HepG2 (cell line): Measurements from ENCODE around the gene DNPH1. TPM values are rescaled to one million over a fixed set of nuclear protein-coding genes. Genes with fewer than 3 reads are reported as not detected.

Source experiments
- EHMT2 ChIP-seq: fragments of 200-600 bp; sonication (generic); IDR thresholded peaks from 2 replicates; pipeline ENCODE4 v1.7.0; 2017; ENCODE audit warnings: antibody characterized with exemption, low read depth, low read length, borderline replicate concordance
- MTA3 ChIP-seq: sonication (generic); formaldehyde crosslinking; IDR thresholded peaks from 2 replicates; pipeline ENCODE4 v1.4.0; 2020; ENCODE audit warnings: missing genetic modification reagents
- POLR2G ChIP-seq: fragments of 200-400 bp; formaldehyde crosslinking; IDR thresholded peaks from 2 replicates; pipeline ENCODE4 v1.6.1; 2018; ENCODE audit warnings: mild to moderate bottlenecking, low read depth, low read length, moderate library complexity
- RBFOX2 ChIP-seq: fragments of 200-400 bp; formaldehyde crosslinking; IDR thresholded peaks from 2 replicates; pipeline ENCODE4 v1.6.1; 2017; ENCODE audit warnings: low read depth, mild to moderate bottlenecking, low read length
- SPEN ChIP-seq: sonication (generic); formaldehyde crosslinking; IDR thresholded peaks from 2 replicates; pipeline ENCODE4 v1.5.1; 2020; ENCODE audit warnings: low read depth, mild to moderate bottlenecking, missing genetic modification reagents
- ZEB1 ChIP-seq: IDR thresholded peaks from 2 replicates; pipeline ENCODE4 v1.6.1; 2012; ENCODE audit warnings: mild to moderate bottlenecking, low read depth, inconsistent platforms; ENCODE audit not compliant: insufficient replicate concordance
- ZFYVE20 ChIP-seq: sonication (generic); formaldehyde crosslinking; IDR thresholded peaks from 2 replicates; pipeline ENCODE4 v1.8.0; 2023; ENCODE audit warnings: low read depth, mild to moderate bottlenecking, moderate library complexity, missing genetic modification reagents, borderline replicate concordance
- ZKSCAN1 ChIP-seq: fragments of 150-350 bp; IDR thresholded peaks from 2 replicates; pipeline ENCODE4 v1.6.1; 2014; ENCODE audit warnings: low read length
- ZNF510 ChIP-seq: sonication (generic); formaldehyde crosslinking; IDR thresholded peaks from 2 replicates; pipeline ENCODE4 v1.4.0; 2020; ENCODE audit warnings: low read depth, mild to moderate bottlenecking, missing genetic modification reagents
- ZNF761 ChIP-seq: sonication (generic); formaldehyde crosslinking; conservative IDR thresholded peaks from 2 replicates; pipeline ENCODE4 v1.4.0; 2020; ENCODE audit warnings: mild to moderate bottlenecking, missing genetic modification reagents
- ZNF841 ChIP-seq: sonication (generic); formaldehyde crosslinking; IDR thresholded peaks from 2 replicates; pipeline ENCODE4 v1.8.1; 2023; ENCODE audit warnings: missing genetic modification reagents, borderline replicate concordance
- polyA plus RNA-seq, 8 experiments: library from polyadenylated mRNA; depleted of rRNA in 3 of 8; stranded (reverse) in 7 of 8; unstranded in 1 of 8; fragments of >200 nt; fragmentation: Illumina TruSeq in 4 of 8; extraction: Trizol in 4 of 8; gene quantifications; 2 replicates each; pipeline versions ENCODE4 v1.2.1 to v1.2.3, GENCODE V29; 2011 to 2016; ENCODE audit warnings: low read depth in 4 of 8, missing spikeins in 1 of 8, mixed read lengths in 1 of 8; ENCODE audit not compliant: insufficient read depth in 1 of 8
- total RNA-seq, 5 experiments: library from RNA; depleted of rRNA; stranded (reverse); fragments of >200 nt; fragmentation: Illumina TruSeq; extraction: Trizol; gene quantifications; 2 replicates each; pipeline ENCODE4 v1.2.3, GENCODE V29; 2016; ENCODE audit warnings: low read depth in 1 of 5
- TF ChIP-seq, protein P1 (sequence below): sonication (generic); formaldehyde crosslinking; conservative IDR thresholded peaks from 2 replicates; pipeline ENCODE4 v1.4.0; 2020; ENCODE audit warnings: missing genetic modification reagents
- TF ChIP-seq, protein P2 (sequence below): sonication (generic); formaldehyde crosslinking; IDR thresholded peaks from 2 replicates; pipeline ENCODE4 v1.4.0; 2020; ENCODE audit warnings: missing genetic modification reagents
- TF ChIP-seq, protein P3 (sequence below): IDR thresholded peaks from 2 replicates; pipeline ENCODE4 v1.6.1; 2016; ENCODE audit warnings: missing compliant biosample characterization, missing genetic modification reagents, borderline replicate concordance
- TF ChIP-seq, protein P4 (sequence below): sonication (generic); formaldehyde crosslinking; IDR thresholded peaks from 2 replicates; pipeline ENCODE4 v1.4.0; 2020; ENCODE audit warnings: mild to moderate bottlenecking, missing genetic modification reagents
- TF ChIP-seq, protein P5 (sequence below): IDR thresholded peaks from 2 replicates; pipeline ENCODE4 v1.4.0; 2020; ENCODE audit warnings: mild to moderate bottlenecking, missing genetic modification reagents
- TF ChIP-seq, protein P6 (sequence below): sonication (generic); formaldehyde crosslinking; IDR thresholded peaks from 2 replicates; pipeline ENCODE4 v1.9.0; 2021; ENCODE audit warnings: missing genetic modification reagents, borderline replicate concordance

The DNPH1 gene
- total and polyA plus RNA-seq, 2 of the 13 experiments (the other 11 are each of a cell fraction or from before 2014, with no cell fraction given) = 56.5 to 75.1 TPM

DNA sequence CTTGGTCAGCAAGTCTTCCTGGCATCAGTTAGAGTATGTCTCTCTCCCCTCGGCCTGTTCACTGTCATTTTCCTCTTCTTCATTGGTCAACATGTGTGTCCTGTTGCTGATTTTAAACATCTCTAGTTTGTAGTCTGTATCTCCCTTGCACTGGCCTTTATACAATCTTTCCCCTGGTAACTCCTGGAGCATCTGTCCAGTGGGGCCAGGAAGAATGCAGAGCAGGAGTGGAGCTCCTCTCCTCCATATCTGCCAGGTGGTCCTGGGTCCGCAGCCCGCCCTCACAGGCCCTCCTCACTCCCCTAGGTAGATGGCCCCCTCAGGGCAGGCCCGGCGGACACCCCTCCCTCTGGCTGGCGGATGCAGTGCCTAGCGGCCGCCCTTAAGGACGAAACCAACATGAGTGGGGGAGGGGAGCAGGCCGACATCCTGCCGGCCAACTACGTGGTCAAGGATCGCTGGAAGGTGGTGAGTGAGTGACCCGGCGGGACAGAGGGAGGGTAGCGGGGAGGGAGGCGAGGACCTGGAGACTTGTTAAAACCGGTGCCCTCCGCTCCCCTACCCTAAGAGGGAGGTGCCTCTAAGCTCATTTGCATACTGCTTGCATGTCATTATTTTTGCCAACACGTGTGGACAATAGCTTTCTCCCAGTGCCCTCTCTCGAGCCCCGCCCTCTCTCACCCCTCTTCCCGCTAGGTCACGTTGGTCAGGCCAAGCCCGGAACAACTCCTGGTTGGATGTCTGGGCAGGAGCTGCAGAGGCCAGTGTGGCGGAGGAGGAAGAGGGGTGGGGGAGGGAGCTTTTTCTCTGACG is 17.2 kb upstream of the DNPH1 start (continued):
- TF ChIP-seq, protein P1, sequence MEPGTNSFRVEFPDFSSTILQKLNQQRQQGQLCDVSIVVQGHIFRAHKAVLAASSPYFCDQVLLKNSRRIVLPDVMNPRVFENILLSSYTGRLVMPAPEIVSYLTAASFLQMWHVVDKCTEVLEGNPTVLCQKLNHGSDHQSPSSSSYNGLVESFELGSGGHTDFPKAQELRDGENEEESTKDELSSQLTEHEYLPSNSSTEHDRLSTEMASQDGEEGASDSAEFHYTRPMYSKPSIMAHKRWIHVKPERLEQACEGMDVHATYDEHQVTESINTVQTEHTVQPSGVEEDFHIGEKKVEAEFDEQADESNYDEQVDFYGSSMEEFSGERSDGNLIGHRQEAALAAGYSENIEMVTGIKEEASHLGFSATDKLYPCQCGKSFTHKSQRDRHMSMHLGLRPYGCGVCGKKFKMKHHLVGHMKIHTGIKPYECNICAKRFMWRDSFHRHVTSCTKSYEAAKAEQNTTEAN = no peak
- TF ChIP-seq ZFYVE20 (CRISPR knock-in tag) (no peak), ZNF761 (CRISPR knock-in tag) (no peak), SPEN (CRISPR knock-in tag) (no peak), POLR2G (peak; percentile 50), ZEB1 (no peak), ZKSCAN1 (no peak), RBFOX2 (no peak), ZNF841 (CRISPR knock-in tag) (no peak), ZNF510 (CRISPR knock-in tag) (no peak), EHMT2 (no peak), MTA3 (no peak)
- TF ChIP-seq, protein P2, sequence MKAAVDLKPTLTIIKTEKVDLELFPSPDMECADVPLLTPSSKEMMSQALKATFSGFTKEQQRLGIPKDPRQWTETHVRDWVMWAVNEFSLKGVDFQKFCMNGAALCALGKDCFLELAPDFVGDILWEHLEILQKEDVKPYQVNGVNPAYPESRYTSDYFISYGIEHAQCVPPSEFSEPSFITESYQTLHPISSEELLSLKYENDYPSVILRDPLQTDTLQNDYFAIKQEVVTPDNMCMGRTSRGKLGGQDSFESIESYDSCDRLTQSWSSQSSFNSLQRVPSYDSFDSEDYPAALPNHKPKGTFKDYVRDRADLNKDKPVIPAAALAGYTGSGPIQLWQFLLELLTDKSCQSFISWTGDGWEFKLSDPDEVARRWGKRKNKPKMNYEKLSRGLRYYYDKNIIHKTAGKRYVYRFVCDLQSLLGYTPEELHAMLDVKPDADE (CRISPR knock-in tag) = no peak
- TF ChIP-seq, protein P3, sequence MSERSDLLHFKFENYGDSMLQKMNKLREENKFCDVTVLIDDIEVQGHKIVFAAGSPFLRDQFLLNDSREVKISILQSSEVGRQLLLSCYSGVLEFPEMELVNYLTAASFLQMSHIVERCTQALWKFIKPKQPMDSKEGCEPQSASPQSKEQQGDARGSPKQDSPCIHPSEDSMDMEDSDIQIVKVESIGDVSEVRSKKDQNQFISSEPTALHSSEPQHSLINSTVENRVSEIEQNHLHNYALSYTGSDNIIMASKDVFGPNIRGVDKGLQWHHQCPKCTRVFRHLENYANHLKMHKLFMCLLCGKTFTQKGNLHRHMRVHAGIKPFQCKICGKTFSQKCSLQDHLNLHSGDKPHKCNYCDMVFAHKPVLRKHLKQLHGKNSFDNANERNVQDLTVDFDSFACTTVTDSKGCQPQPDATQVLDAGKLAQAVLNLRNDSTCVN (CRISPR knock-in tag) = no peak
- TF ChIP-seq, protein P4, sequence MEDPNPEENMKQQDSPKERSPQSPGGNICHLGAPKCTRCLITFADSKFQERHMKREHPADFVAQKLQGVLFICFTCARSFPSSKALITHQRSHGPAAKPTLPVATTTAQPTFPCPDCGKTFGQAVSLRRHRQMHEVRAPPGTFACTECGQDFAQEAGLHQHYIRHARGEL (CRISPR knock-in tag) = no peak
- TF ChIP-seq, protein P5, sequence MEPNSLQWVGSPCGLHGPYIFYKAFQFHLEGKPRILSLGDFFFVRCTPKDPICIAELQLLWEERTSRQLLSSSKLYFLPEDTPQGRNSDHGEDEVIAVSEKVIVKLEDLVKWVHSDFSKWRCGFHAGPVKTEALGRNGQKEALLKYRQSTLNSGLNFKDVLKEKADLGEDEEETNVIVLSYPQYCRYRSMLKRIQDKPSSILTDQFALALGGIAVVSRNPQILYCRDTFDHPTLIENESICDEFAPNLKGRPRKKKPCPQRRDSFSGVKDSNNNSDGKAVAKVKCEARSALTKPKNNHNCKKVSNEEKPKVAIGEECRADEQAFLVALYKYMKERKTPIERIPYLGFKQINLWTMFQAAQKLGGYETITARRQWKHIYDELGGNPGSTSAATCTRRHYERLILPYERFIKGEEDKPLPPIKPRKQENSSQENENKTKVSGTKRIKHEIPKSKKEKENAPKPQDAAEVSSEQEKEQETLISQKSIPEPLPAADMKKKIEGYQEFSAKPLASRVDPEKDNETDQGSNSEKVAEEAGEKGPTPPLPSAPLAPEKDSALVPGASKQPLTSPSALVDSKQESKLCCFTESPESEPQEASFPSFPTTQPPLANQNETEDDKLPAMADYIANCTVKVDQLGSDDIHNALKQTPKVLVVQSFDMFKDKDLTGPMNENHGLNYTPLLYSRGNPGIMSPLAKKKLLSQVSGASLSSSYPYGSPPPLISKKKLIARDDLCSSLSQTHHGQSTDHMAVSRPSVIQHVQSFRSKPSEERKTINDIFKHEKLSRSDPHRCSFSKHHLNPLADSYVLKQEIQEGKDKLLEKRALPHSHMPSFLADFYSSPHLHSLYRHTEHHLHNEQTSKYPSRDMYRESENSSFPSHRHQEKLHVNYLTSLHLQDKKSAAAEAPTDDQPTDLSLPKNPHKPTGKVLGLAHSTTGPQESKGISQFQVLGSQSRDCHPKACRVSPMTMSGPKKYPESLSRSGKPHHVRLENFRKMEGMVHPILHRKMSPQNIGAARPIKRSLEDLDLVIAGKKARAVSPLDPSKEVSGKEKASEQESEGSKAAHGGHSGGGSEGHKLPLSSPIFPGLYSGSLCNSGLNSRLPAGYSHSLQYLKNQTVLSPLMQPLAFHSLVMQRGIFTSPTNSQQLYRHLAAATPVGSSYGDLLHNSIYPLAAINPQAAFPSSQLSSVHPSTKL (CRISPR knock-in tag) = no peak
- TF ChIP-seq, protein P6, sequence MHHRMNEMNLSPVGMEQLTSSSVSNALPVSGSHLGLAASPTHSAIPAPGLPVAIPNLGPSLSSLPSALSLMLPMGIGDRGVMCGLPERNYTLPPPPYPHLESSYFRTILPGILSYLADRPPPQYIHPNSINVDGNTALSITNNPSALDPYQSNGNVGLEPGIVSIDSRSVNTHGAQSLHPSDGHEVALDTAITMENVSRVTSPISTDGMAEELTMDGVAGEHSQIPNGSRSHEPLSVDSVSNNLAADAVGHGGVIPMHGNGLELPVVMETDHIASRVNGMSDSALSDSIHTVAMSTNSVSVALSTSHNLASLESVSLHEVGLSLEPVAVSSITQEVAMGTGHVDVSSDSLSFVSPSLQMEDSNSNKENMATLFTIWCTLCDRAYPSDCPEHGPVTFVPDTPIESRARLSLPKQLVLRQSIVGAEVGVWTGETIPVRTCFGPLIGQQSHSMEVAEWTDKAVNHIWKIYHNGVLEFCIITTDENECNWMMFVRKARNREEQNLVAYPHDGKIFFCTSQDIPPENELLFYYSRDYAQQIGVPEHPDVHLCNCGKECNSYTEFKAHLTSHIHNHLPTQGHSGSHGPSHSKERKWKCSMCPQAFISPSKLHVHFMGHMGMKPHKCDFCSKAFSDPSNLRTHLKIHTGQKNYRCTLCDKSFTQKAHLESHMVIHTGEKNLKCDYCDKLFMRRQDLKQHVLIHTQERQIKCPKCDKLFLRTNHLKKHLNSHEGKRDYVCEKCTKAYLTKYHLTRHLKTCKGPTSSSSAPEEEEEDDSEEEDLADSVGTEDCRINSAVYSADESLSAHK (CRISPR knock-in tag) = no peak
